HG03575 (cell line): Measurements from ENCODE around the gene SMAD6.

ENCODE experiments used
- ATAC-seq: cut with Tn5 transposase; IDR thresholded peaks from one replicate; pipeline ENCODE4 v1.9.1; 2021; ENCODE audit not compliant: unreplicated experiment, insufficient number of reproducible peaks, low FRiP score; ENCODE audit errors: extremely low read depth

SMAD6 gene

DNA sequence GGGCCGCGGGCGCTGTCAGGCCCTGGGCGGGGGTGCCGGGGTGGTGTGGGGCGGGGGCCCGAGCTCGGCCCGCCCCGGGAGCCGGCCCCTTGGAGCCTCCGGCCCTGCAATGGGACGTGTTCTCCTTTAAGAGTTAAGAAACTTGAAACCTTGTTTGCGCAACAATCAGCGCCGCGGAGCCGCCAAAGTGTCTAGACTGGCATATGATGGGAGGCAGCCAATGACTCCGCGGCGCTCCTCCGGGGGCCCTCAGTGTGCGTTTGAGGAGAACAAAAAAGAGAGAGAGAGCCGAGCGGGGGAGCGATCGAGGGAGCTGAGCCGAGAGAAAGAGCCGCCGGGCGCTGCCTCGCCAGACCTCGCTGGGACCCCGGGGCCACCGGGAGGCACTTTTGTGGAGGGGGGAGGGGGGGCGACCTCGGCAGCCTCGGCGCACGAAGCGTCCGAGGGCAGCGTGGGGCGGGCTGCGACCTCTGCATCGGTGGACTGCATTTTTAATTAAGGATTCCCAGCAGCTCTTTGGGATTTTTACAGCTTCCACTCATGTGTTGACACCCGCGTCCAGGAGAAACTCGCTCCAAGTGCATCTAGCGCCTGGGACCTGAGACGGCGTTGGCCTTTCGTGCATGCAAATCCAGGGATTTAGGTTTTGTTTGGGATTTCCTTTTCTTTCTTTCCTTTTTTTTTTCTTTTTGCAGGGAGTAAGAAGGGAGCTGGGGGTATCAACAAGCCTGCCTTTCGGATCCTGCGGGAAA lies at the start of gene SMAD6:
SMAD6 (plus strand) TSS at position 202 of the 752 bp plus-strand sequence. CDS start 1,023 bp downstream, outside the sequence.
- ATAC-seq, result no peak

DNA sequence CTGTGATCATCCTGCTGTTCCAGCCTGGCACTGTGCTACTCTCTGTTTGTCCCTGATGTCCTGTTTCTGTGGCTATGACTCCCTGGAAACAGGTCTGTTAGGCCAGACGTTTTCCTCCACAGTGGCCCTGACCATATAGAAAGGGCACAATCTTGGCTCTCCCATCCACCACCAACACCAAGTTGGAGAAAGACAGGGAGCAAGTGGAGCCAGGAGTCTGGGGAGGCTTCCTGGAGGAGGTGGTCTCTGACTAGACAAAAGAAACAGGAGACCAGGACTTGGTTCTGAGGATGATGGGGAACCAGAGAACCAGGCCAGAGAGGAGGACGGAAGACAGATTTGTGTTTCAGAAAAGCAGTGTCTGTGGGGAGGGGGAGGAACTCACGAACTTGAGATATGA lies 49.2 kb upstream of the SMAD6 start:
- ATAC-seq, result no peak

DNA sequence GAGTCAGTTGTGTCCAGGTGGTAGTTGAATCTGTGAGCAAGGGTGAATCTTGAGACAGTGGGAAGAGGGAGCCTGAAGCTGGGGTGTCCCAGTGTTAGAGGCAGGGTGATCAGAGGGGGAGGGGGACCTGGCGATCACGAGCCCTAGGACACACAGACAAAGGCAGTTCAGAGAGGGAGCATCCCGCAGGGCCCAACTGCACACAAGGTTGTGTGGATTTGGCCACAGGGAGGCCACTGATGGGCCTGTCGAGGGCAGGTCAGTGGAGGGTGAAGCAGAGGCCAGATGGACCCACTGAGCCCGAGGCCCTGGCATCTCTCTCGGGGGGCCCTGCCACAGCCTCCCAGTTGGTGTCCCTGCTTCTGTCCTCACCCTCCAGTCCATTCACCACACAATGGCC lies 48.6 kb upstream of the SMAD6 start:
- ATAC-seq, result no peak

DNA sequence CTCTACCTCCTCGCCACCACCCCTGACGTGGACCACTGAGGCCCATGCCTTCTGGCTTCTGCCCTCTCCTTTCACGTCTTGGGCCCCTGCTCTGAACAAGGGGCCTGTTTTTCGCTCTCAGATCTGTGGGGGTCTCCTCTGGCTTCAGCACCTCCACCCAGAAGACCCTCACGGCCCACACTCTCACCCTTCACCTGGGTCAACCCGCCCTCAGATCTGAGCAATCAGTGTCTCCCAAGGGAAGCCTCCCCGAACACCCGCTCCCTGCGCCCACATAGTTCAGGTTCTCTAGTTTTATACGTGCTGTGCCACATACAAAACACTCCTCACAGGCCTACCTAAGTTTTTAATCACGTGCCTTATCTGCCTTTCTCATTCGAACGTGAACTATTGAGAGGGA lies 48.2 kb upstream of the SMAD6 start:
- ATAC-seq, result no peak

DNA sequence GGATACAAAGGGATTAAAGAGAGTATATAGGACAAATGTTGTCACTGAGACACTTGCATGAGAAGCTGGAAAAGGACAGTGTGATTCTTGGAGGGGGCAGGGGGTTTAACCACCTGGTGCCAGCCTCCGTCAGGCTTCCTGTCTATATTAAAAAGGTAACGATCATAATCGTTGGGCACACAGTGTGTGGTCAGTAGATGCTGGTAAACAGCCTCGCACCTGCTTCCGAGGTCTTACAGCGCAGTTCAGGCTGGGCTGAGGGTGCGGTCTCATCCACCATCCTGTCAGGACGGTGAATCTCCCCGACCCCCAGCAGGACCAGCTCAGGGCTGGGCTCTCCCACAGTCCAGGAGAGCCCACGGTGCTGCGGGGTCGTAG lies 47.7 kb upstream of the SMAD6 start:
- ATAC-seq, result no peak

DNA sequence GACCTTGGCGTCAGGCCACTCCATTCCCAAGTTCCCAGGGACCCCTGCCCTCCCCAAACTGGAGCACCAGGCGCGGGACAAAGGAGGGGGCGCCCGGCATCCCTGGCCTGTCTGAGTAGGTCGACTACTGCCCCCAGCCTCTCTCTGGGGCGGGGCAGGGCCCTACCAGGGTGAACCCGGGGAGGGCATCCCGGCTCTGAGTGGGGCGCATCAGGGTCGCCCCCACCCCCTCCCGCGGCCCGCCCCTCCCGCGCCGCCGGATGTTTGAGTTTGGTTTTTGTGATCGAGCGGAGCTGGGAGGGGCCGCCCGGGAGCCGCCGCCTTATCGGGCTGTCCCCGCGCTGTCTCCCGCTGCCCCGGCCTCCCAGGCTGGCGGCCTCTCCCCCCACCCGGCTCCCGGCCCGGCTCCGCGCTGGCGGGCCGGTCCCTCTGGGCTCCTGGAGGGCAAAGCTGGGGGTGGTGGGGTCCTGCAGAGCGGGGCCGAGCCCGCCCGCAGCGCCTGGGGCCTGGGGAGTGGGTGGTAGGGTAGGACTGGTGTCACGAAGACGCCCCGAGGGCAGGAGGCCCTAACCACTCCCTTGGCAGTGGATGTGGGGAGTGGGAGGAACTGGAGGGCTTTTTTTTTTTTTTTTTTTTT lies 47.2 kb upstream of the SMAD6 start:
- no peak for ATAC-seq

DNA sequence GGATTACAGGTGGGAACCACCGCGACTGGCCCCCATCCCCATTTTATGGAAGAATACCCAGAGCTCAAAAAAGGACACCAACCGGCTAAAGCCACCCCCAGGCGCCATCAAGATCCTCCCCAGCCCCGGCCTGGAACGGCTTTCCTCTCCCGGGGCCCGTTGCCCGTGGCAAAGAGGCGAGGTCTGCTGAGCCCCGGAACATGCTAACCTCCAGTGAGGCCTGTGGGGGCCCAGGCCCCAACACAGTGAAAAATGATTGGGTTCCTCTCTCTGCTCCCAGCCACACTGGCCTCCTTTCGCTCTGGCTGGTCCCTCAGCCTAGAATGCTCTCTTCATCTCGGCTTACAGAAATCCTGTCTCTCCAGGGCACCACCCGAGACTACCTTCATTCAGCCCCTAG lies 46.5 kb upstream of the SMAD6 start:
- no peak for ATAC-seq

DNA sequence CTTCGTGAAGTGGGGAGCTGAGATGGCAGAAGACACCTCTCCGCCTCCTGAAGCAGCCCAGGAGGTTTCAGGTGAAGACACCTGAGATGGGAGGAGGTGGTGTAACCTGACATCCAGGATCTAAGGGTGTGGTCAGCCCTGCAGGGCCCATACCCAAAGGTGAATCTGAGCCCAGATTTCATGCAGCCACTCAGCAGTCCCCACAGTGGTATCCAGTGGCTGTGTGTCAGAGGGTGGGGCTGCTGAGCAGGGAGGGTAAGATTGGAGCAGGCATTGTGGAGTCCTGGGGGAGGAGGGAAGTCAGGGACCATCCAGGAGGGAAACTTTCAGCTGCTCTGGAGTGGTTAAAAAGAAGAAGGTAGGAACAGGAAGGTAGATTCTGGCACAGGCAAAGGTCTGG lies 46.0 kb upstream of the SMAD6 start:
- ATAC-seq, result no peak

DNA sequence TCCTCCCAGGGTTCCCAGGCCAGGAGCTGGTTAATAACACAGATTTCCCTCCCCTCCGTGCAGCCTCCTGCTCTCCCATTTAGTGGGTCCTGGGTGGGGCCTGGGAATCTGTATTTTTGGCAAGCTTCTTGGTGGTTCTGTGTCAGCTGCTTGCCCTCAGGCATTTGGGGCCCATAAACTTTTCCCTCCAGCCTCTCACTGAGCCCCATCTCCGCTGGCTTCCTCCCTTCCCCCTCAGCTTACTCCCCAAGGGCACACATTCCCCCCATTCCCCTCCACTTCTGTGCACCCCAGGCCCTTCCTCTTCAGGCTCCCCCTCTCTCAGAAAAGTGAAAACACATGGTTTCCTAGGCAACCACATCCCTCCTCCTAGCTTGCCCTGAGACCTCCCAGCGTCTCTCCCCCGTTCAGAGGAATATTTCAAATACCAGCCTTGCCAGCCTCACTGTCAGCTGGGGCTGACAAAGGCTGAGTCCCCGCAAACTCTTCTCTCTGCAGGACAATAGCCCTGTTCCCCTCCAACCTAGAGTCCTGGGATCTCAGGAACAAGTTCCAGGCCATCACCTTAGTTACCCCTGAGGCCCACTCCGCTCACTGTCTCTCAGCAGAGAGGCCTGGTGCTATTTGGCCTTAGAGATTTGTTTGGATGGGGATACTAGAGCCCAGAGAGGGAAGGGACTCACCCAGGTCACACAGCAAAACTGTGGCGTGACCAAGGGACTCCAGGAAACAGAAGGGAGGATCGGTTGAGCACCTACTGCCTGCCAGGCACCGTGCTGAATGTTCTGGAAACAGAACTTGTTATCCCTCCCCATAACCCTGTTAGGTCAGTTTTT lies 44.6 kb upstream of the SMAD6 start:
- no peak for ATAC-seq

DNA sequence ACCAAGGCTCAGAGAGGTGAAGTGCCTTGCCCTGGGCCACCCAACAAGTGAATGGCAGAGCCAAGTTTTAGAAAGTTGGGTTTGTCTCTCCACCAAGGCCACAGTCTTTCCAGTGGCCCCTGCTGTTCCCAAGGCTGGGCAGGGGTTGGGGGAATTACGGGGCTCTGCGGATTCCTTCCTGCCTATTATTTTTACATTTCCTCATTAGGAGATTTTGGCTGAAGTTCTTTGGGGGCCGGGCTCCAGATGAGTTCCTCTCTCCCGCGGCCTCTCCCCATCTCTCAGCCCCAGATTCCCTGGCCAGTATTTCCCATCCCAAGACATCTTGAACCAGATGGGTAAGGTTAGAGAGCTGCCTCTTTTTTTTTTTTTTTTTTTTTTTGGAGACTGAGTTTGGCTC lies 44.0 kb upstream of the SMAD6 start:
- no peak for ATAC-seq

DNA sequence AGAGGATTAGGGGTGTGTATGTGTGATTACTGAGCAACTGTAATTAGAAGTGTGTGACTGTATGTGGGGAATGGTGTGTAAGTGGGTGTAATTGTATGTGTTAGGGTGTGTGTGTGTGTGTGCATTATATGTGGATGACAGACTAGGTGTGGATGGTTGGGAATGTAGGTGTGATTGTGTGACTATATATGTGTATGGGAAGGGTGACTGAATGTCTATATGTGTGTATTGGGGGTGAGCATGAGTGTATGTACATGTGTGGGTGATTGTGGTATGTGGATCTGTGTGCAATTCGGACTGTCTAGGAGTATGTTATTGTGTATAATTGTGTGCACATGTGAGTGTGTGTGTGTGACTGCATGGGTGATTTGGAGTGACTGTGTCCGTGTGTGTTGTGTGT lies 43.2 kb upstream of the SMAD6 start:
- ATAC-seq, result no peak

DNA sequence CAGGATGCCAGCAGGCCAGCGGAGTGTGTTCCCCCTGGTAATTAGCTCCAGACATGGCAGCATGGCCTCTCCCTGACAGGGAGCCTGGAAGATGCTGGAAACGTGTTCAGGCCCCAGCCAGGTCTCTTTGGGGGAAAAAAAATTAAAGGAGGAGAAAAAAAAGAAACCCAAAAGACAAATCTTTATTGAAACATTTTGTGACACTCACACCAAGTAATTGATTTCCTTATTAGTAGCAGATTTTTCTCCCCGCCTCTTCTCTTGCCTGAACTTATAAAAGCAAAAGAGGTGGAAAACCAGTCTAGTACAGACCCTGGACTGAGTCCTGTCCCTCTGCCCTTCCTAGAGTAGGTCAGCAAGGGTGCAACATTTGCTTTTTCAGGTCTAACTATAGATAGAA lies 42.7 kb upstream of the SMAD6 start:
- no peak for ATAC-seq

DNA sequence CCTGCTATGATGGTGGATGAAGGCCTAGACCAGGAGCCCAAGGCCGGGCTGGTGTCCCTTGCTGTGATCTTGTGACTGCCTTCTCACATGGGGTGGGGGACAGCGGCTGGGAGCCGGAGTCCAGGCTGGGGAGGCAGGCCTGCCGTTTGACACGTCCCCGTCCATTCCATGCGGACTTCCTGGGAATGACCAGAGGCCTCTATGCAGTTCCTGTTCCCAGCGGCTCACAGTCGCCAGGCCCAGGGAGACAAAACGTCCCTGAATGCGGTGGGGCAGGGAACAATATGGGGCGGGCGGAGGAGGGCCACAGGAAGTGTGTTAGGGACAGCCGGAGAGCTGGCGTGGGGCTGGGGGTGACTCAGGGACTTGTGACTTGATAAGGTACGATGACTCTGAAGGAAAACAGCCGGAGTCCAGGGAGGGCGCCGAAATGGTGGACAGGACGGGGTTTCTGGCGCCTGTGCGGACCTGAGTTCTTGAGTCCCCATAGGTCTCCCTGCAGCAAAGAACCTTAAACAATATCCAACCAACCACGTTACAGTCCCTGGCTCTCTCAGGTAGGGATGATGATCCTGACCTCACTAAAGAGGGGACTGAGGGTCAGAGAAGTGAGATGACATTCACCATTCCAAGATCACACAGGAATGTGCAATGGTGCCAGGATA lies 40.5 kb upstream of the SMAD6 start:
- no peak for ATAC-seq

DNA sequence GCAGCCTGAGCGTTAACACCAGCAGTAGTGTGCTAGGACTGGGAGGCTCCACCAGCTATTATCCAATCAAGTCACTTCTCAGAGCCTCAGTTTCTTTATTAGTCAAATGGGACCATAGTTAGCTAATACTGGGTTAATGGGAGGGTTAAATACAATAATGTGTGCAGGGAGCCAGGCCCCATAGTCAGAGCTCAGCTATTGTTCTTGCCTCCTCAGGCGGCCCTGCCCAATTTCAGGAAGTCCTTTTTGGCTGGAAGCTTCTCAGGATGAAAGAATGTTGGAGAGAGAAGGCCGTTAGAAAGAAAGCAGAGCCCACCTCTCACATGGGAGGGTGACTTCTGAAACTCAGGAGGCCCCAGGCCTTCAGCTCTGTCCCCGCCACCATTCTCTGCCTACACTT lies 39.5 kb upstream of the SMAD6 start:
- no peak for ATAC-seq

DNA sequence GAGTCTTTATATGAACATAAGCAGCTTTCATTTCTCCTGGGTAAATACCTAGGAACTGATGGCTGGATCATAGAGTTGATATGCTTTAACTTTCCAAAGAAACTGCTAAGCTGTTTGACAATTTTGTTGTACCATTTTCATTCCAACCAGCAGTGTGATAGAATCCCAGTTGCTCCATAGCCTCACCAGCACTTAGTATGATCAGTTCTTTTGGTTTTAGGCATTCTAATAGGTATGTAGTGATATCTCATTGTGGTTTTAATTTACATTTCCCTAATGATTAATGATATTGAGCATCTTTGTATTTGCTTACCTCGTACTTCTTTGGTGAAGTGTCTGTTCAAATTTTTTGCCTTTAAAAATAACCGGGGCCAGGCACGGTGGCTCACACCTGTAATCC lies 38.4 kb upstream of the SMAD6 start:
- no peak for ATAC-seq

DNA sequence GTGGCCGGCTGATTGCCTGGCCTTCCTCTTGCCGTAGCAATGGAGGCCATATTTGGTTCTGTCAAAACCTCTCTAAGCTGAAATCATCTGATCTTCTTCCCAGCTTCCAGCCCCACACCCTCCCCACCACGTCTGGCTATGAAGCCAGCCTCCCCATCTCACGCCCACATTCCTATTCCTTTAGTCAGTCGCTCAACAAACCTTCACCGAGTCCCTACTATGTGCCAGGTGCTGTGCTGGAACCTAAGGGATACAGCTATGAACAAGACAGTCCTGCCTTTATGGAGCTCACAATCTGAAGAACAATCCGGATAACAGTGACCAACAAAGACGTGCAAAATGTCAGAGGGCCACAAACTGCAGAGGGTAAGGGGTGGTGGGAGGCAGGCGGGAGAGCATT lies 31.9 kb upstream of the SMAD6 start:
- ATAC-seq, result no peak

DNA sequence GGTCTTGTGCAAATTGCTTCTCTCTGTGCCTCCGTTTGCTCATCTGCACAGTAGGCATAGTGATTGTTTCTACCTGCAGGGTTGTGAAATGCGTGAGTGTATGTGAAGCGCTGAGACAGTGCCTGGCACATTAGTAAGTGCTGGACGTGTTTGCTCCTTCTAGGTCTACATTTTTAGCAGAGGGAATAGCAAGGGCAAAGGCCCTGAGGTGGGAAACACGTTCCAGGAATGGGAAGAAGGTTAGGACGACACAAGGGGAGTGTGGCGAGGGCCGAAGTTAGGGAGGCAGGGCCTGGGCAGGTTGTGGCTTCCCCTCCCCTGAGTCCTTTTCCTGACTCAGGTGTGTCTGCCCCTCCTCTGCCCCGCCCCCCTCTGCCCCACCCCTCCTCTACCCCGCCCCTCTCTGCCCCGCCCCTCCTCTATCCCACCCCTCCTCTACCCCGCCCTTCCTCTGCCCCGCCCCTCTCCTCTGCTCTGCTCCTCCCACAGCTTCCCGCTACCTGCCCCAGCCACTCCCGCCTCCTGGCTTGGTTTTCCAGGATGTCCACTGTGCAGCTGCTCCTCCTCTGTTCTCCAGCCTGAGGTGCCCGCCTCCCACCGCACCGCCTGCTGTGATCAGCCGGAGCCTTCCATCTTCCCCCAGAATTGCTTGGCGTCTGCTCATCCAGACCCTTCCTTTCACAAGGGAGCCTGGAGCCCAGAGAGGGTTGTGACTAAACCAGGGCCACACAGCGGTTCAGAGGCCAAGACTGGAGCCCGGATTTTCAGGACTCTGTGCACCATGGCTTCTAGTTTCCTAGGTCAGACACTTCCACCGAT lies 31.1 kb upstream of the SMAD6 start:
- no peak for ATAC-seq

DNA sequence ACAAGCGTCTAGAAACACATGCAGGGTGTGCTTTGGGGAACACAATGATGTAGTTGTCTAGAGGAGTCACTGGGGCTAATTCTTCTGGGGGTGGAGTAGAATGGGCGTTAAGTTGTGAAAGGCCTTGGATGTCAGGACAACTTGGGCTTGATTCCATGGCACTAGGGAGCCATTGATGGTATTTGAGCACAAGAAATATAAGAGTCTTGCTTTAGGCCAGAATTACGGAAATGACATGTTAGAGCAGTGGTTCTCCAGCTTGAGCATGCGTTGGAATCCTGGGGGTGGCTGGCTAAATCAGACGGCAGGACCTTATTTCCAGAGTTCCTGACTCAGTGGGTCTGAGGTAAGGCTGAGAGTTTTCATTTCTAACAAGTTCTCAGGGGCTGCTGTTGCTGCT lies 29.2 kb upstream of the SMAD6 start:
- ATAC-seq, result no peak
